HepG2 (cell line): Measurements from ENCODE around the gene SLC35D2. TPM values are rescaled to one million over a fixed set of nuclear protein-coding genes. Genes with fewer than 3 reads are reported as not detected.

Source experiments
- ATAC-seq: fragments of 200-7000 bp; cut with Tn5 transposase; 3 replicates; pipeline ENCODE4 v1.9.1; 2020; ENCODE audit warnings: mild to moderate bottlenecking, moderate library complexity
- BruUV-seq: library from RNA; stranded (reverse); fragments of 400-500 nt; replicated peaks from 2 replicates; lab custom pipeline; 2021; lab: Mats Ljungman, UMichigan
- CTCF ChIA-PET: fragments of 300-600 bp; formaldehyde crosslinking; extraction: SDS; loops from one replicate; lab custom pipeline; 2021; ENCODE audit warnings: low total read pairs, inconsistent platforms, low intra/inter-chr PET ratio; lab: Yijun Ruan, JAX
- POLR2A ChIA-PET: fragments of 350-600 bp; sonication (Branson Sonifier 250); formaldehyde crosslinking; loops from one replicate; lab custom pipeline; 2020; ENCODE audit warnings: antibody characterized with exemption, inconsistent platforms; lab: Yijun Ruan, JAX
- DNase-seq: peaks from one replicate; pipeline ENCODE4 v3.0.0-alpha.2; 2015; ENCODE audit warnings: low spot score
- FAIRE-seq: peaks from 3 replicates; lab custom pipeline; 2011; peaks lifted over from hg19 to GRCh38; lab: Jason Lieb, UNC
- H2AFZ ChIP-seq: one replicate; pipeline ENCODE4 v1.6.1; 2011; ENCODE audit warnings: low read length, inconsistent platforms
- H3K27ac ChIP-seq: fragments of 300-600 bp; 3 replicates; pipeline ENCODE4 v1.8.0; 2011; ENCODE audit warnings: mixed run types, mild to moderate bottlenecking, mixed read lengths, low read length, inconsistent platforms; ENCODE audit not compliant: insufficient read depth; ENCODE audit errors: extremely low read length
- H3K27me3 ChIP-seq, 2 experiments: fragments of 200-600 bp in 1 of 2; 2 replicates in 1 of 2; 3 replicates in 1 of 2; pipeline versions ENCODE4 v1.6.0 to v1.8.0; 2011; ENCODE audit warnings: low read length in 2 of 2, mild to moderate bottlenecking in 2 of 2, moderate library complexity in 2 of 2, inconsistent platforms in 1 of 2; ENCODE audit not compliant: insufficient read depth in 2 of 2, control insufficient read depth in 1 of 2
- H3K36me3 ChIP-seq, 2 experiments: fragments of 200-600 bp in 1 of 2; replicated peaks in 1 of 2; 2 replicates in 1 of 2; 3 replicates in 1 of 2; pipeline versions ENCODE4 v1.5.1 to v1.8.0; 2011; ENCODE audit warnings: low read length in 2 of 2, inconsistent platforms in 1 of 2; ENCODE audit not compliant: insufficient read depth in 2 of 2, control insufficient read depth in 1 of 2
- H3K4me1 ChIP-seq: 2 replicates; pipeline ENCODE4 v1.5.1; 2012; ENCODE audit warnings: low read length, inconsistent platforms; ENCODE audit not compliant: insufficient read depth
- H3K4me2 ChIP-seq: 2 replicates; pipeline ENCODE4 v1.6.0; 2011; ENCODE audit warnings: low read depth, low read length, inconsistent platforms
- H3K4me3 ChIP-seq, 3 experiments: fragments of 200-600 bp in 1 of 3; sonication (generic), shearing (Covaris generic) in 1 of 3; replicated peaks in 1 of 3; 2 replicates each; pipeline ENCODE4 v1.5.1; 2011 to 2016; ENCODE audit warnings: low read length in 3 of 3, inconsistent platforms in 2 of 3, low read depth in 2 of 3, mild to moderate bottlenecking in 2 of 3, control low read depth in 1 of 3, mixed read lengths in 1 of 3; ENCODE audit not compliant: insufficient read depth in 1 of 3
- H3K79me2 ChIP-seq: one replicate; pipeline ENCODE4 v1.6.1; 2011; ENCODE audit warnings: low read length, inconsistent platforms; ENCODE audit not compliant: insufficient read depth
- H3K9ac ChIP-seq: 2 replicates; pipeline ENCODE4 v1.6.0; 2011; ENCODE audit warnings: mild to moderate bottlenecking, low read depth, low read length, inconsistent platforms; ENCODE audit not compliant: insufficient read depth
- H3K9me3 ChIP-seq: 2 replicates; pipeline ENCODE4 v1.5.1; 2012; ENCODE audit warnings: mild to moderate bottlenecking, low read length
- H4K20me1 ChIP-seq: 2 replicates; pipeline ENCODE4 v1.6.0; 2011; ENCODE audit warnings: inconsistent platforms, mild to moderate bottlenecking, low read length, moderate library complexity; ENCODE audit not compliant: insufficient read depth
- FOSL2 ChIP-seq: sonication (generic); formaldehyde crosslinking; IDR thresholded peaks from 2 replicates; pipeline ENCODE4 v1.4.0; 2020; ENCODE audit warnings: missing genetic modification reagents
- PAF1 ChIP-seq: IDR thresholded peaks from 2 replicates; pipeline ENCODE4 v1.6.1; 2016; ENCODE audit warnings: missing genetic modification reagents, missing compliant biosample characterization
- RAD21 ChIP-seq: fragments of 450-650 bp; formaldehyde crosslinking; IDR thresholded peaks from 2 replicates; pipeline ENCODE4 v1.5.0; 2020; ENCODE audit warnings: mild to moderate bottlenecking
- SMC3 ChIP-seq: IDR thresholded peaks from 2 replicates; pipeline ENCODE4 v1.6.1; 2011; ENCODE audit warnings: low read length, improper control_type of control experiment
- STAG1 ChIP-seq: sonication (generic); formaldehyde crosslinking; IDR thresholded peaks from 2 replicates; pipeline ENCODE4 v1.4.0; 2020; ENCODE audit warnings: missing genetic modification reagents
- ZNF121 ChIP-seq: sonication (generic); formaldehyde crosslinking; IDR thresholded peaks from 2 replicates; pipeline ENCODE4 v1.5.0; 2020; ENCODE audit warnings: mild to moderate bottlenecking, missing genetic modification reagents
- WGBS: methylation state at CpG from one replicate; pipeline ENCODE4 v1.1.6; 2017; ENCODE audit warnings: low lambda C conversion rate; 5-methylcytosine and 5-hydroxymethylcytosine counted together
- in situ Hi-C: cut with HindIII; loops from 2 replicates; pipeline ENCODE4 v1.10.0; 2017; ENCODE audit warnings: low pct_unique_long_range_greater_than_20kb; ENCODE audit not compliant: extremely low pct_ligation_motif_present
- intact Hi-C: fragments of 100-400 bp; cut with micrococcal nuclease; formaldehyde crosslinking; loops from one replicate; pipeline ENCODE4 v1.10.0; 2022; ENCODE audit not compliant: unreplicated experiment
- polyA plus RNA-seq, 8 experiments: library from polyadenylated mRNA; depleted of rRNA in 3 of 8; stranded (reverse) in 7 of 8; unstranded in 1 of 8; fragments of >200 nt; fragmentation: Illumina TruSeq in 4 of 8; extraction: Trizol in 4 of 8; gene quantifications; 2 replicates each; pipeline versions ENCODE4 v1.2.1 to v1.2.3, GENCODE V29; 2011 to 2016; ENCODE audit warnings: low read depth in 4 of 8, missing spikeins in 1 of 8, mixed read lengths in 1 of 8; ENCODE audit not compliant: insufficient read depth in 1 of 8
- total RNA-seq, 5 experiments: library from RNA; depleted of rRNA; stranded (reverse); fragments of >200 nt; fragmentation: Illumina TruSeq; extraction: Trizol; gene quantifications; 2 replicates each; pipeline ENCODE4 v1.2.3, GENCODE V29; 2016; ENCODE audit warnings: low read depth in 1 of 5
- TF ChIP-seq, protein P1 (sequence below): sonication (generic); formaldehyde crosslinking; IDR thresholded peaks from 2 replicates; pipeline ENCODE4 v1.4.0; 2020; ENCODE audit warnings: missing genetic modification reagents
- TF ChIP-seq, protein P2 (sequence below): sonication (generic); formaldehyde crosslinking; IDR thresholded peaks from 2 replicates; pipeline ENCODE4 v1.5.0; 2020; ENCODE audit warnings: mild to moderate bottlenecking, missing genetic modification reagents, moderate library complexity
- TF ChIP-seq, protein P3 (sequence below): IDR thresholded peaks from 2 replicates; pipeline ENCODE4 v1.6.1; 2012; ENCODE audit warnings: low read depth, low read length, improper control_type of control experiment
- TF ChIP-seq, protein P4 (sequence below): IDR thresholded peaks from 2 replicates; pipeline ENCODE4 v1.6.1; 2016; ENCODE audit warnings: low read depth, control low read depth

SLC35D2 gene
- total and polyA plus RNA-seq, 2 of the 13 experiments (the other 11 are each of a cell fraction or from before 2014, with no cell fraction given) = 96.2 to 103 TPM

GRCh38 chr9:96331236-96331947, 52.1 kb downstream of the SLC35D2 start:
- Histone ChIP-seq H3K27me3 (no peaks in the 10 kb centered on the region), H3K9ac (no peak overlapping the region), H3K36me3 (peaks cover 5 to 42% of the 10 kb centered on the region in 2 experiments), H3K4me2 (no peak overlapping the region), H3K4me1 (peaks cover 28% of the 10 kb centered on the region), H3K79me2 (peaks cover 3% of the 10 kb centered on the region), H2AFZ (no peak overlapping the region), H4K20me1 (no peaks in the 10 kb centered on the region), H3K9me3 (no peaks in the 10 kb centered on the region), H3K27ac (no peak overlapping the region), H3K4me3 (no peak overlapping the region)
- CTCF ChIA-PET = no interaction called here
- POLR2A ChIA-PET = no interaction called here
- no peak for ATAC-seq
- in situ Hi-C loops = loop anchor here (25.0 kb wide), 1 partner anchor 331 kb away; the partner anchor contains the start of gene PRXL2C
- TF ChIP-seq, protein P1, sequence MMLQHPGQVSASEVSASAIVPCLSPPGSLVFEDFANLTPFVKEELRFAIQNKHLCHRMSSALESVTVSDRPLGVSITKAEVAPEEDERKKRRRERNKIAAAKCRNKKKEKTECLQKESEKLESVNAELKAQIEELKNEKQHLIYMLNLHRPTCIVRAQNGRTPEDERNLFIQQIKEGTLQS (CRISPR knock-in tag) = no peak
- TF ChIP-seq PAF1 (CRISPR knock-in tag) = 0 out of 2 replicates have a peak, but pooled peaks have one; percentile 10
- intact Hi-C loops = no loop called here
- peak; percentile 29 for DNase-seq
- no TSS peak for BruUV-seq
- 91% methylated on average over 9 of the region's 9 CpGs for WGBS
- FAIRE-seq = no peak

DNA sequence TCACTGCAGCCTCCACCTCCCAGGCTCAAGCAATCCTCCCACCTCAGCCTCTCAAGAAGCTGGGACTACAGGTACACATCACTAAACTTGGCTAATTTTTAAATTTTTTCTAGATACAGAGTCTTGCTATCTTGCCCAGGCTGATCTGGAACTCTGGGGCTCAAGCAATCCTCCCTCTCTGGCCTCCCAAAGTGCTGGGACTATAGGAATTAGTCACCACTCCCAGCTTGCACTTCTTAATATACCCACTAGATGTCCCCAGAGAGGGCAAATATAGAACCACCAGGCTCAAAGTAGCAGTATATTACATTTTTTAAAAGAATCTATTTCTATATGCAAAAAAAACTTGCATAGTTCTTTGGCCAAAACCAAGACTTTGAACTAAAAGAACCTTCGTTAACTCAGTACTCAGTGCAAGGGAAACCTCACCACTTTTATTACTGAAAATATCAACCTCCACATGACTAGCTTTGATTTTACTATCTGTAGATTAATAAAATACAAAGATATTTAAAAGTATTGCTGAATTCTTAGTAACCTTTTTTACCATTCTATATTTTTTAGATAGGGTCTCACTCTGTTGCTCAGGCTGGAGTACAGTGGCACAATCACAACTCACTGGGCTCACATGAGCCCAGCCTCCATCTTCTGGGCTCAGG, 55.7 kb downstream of the SLC35D2 start:
- Histone ChIP-seq H4K20me1 (no peaks in the 10 kb centered on the region), H3K27me3 (no peaks in the 10 kb centered on the region), H3K9me3 (no peaks in the 10 kb centered on the region), H3K4me1 (peaks cover 7% of the 10 kb centered on the region), H3K4me3 (no peak overlapping the region), H3K27ac (no peak overlapping the region), H3K36me3 (peaks cover 8 to 34% of the 10 kb centered on the region in 2 experiments), H3K4me2 (no peak overlapping the region), H3K79me2 (peaks cover 3% of the 10 kb centered on the region), H3K9ac (no peak overlapping the region), H2AFZ (no peak overlapping the region)
- intact Hi-C loops (loop anchor here (1.0 to 5.0 kb wide), 5 partner anchors 39 to 338 kb away; partner anchors contain the start of genes SLC35D2 and ZNF367), in situ Hi-C loops (loop anchor here (25.0 kb wide), 1 partner anchor 334 kb away; the partner anchor contains the start of gene PRXL2C)
- ChIA-PET POLR2A (no interaction called here), CTCF (interaction anchor here (2.0 kb wide), 1 partner anchor 339 kb away, joined by 9 read pairs; no protein-coding TSS in a partner anchor)
- peak; percentile 51 for DNase-seq
- BruUV-seq = no TSS peak
- peak; percentile 71 for ATAC-seq
- WGBS = 50% methylated on average over 1 of the region's 1 CpG
- peak; percentile 40 for FAIRE-seq
- TF ChIP-seq, protein P2, sequence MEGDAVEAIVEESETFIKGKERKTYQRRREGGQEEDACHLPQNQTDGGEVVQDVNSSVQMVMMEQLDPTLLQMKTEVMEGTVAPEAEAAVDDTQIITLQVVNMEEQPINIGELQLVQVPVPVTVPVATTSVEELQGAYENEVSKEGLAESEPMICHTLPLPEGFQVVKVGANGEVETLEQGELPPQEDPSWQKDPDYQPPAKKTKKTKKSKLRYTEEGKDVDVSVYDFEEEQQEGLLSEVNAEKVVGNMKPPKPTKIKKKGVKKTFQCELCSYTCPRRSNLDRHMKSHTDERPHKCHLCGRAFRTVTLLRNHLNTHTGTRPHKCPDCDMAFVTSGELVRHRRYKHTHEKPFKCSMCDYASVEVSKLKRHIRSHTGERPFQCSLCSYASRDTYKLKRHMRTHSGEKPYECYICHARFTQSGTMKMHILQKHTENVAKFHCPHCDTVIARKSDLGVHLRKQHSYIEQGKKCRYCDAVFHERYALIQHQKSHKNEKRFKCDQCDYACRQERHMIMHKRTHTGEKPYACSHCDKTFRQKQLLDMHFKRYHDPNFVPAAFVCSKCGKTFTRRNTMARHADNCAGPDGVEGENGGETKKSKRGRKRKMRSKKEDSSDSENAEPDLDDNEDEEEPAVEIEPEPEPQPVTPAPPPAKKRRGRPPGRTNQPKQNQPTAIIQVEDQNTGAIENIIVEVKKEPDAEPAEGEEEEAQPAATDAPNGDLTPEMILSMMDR (CRISPR knock-in tag) = peak; percentile 68
- TF ChIP-seq STAG1 (CRISPR knock-in tag) = peak; percentile 72
- 0 out of 2 replicates have a peak, but pooled peaks have one; percentile 51 for TF ChIP-seq RAD21 (CRISPR knock-in tag)
- TF ChIP-seq FOSL2 (CRISPR knock-in tag) = peak; percentile 27; the same call in 1 of the 2 replicates
- TF ChIP-seq, protein P3, sequence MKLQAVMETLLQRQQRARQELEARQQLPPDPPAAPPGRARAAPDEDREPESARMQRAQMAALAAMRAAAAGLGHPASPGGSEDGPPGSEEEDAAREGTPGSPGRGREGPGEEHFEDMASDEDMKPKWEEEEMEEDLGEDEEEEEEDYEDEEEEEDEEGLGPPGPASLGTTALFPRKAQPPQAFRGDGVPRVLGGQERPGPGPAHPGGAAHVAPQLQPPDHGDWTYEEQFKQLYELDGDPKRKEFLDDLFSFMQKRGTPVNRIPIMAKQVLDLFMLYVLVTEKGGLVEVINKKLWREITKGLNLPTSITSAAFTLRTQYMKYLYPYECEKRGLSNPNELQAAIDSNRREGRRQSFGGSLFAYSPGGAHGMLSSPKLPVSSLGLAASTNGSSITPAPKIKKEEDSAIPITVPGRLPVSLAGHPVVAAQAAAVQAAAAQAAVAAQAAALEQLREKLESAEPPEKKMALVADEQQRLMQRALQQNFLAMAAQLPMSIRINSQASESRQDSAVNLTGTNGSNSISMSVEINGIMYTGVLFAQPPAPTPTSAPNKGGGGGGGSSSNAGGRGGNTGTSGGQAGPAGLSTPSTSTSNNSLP = 0 out of 2 replicates have a peak, but pooled peaks have one; percentile 29
- peak; percentile 60; the same call in 1 of the 2 replicates for TF ChIP-seq ZNF121
- TF ChIP-seq, protein P4, sequence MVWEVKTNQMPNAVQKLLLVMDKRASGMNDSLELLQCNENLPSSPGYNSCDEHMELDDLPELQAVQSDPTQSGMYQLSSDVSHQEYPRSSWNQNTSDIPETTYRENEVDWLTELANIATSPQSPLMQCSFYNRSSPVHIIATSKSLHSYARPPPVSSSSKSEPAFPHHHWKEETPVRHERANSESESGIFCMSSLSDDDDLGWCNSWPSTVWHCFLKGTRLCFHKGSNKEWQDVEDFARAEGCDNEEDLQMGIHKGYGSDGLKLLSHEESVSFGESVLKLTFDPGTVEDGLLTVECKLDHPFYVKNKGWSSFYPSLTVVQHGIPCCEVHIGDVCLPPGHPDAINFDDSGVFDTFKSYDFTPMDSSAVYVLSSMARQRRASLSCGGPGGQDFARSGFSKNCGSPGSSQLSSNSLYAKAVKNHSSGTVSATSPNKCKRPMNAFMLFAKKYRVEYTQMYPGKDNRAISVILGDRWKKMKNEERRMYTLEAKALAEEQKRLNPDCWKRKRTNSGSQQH = no peak
- peak; percentile 73; the same call in 1 of the 2 replicates for TF ChIP-seq SMC3
